ENCODE data around the gene TSPAN7. TPM values are rescaled to one million over a fixed set of nuclear protein-coding genes. Genes with fewer than 3 reads are reported as not detected.

TSPAN7 gene
- total RNA-seq, 1 experiment from 2014 or later, result 3.5 TPM

GRCh38 chrX:38651625-38652601, 90.6 kb downstream of the TSPAN7 start:
- no peaks in the 10 kb centered on the region for H3K23me2 ChIP-seq (ENCODE audit: insufficient read length, low read depth, low read length, poor library complexity, severe bottlenecking)
- Mint-ChIP-seq H3K4me3 (no peak overlapping the region), H3K27me3 (ENCODE audit: low read depth) (no peaks in the 10 kb centered on the region; the same call in 1 of the 2 replicates), H3K36me3 (ENCODE audit: insufficient read depth in 1 of 3, low read depth in 3 of 3) (no peaks in the 10 kb centered on the region), H3K27ac (no peak overlapping the region), H3K9me3 (peaks cover 49 to 50% of the 10 kb centered on the region in 2 experiments), H3K4me1 (peaks cover 0 to 4% of the 10 kb centered on the region in 2 experiments; a peak in 1 of 4 replicates)
- no peak for DNase-seq
- H2BK20ac ChIP-seq (ENCODE audit: low read depth, low read length, poor library complexity, severe bottlenecking), result no peak overlapping the region
- no peak overlapping the region for H3K4me2 ChIP-seq (ENCODE audit: insufficient read depth, insufficient read length, low read length)
- no peak overlapping the region for H4K5ac ChIP-seq (ENCODE audit: insufficient read length, low read depth, low read length)
- H2BK5ac ChIP-seq (ENCODE audit: insufficient read length, low read length), result no peak overlapping the region
- H3K23ac ChIP-seq (ENCODE audit: insufficient read length, low read depth, low read length), result no peak overlapping the region
- no peak overlapping the region for H2AFZ ChIP-seq (ENCODE audit: low read length)
- no peaks in the 10 kb centered on the region for H3K4me1 ChIP-seq (ENCODE audit: insufficient read depth, low read length)
- H2BK15ac ChIP-seq (ENCODE audit: low read depth, low read length), result no peak overlapping the region
- no peak overlapping the region for H3K27ac ChIP-seq (ENCODE audit: insufficient read length, low read depth, low read length)
- WGBS (ENCODE audit: extremely low coverage, insufficient read length, low lambda C conversion rate), result no CpG with 5 or more reads among the region's 2 CpGs
- H3K18ac ChIP-seq (ENCODE audit: insufficient read length, low read depth, low read length), result no peak overlapping the region
- H3K9ac ChIP-seq (ENCODE audit: extremely low read depth, insufficient read length, low read length), result no peak overlapping the region
- H4K20me1 ChIP-seq (ENCODE audit: control insufficient read depth, insufficient read depth, insufficient read length), result no peaks in the 10 kb centered on the region
- no peak overlapping the region for H2BK120ac ChIP-seq (ENCODE audit: low read depth, low read length, poor library complexity, severe bottlenecking)
- H3K56ac ChIP-seq (ENCODE audit: insufficient read length, low read depth, low read length), result no peak overlapping the region
- H3K79me2 ChIP-seq (ENCODE audit: insufficient read depth, low read length), result no peaks in the 10 kb centered on the region
- H3K79me1 ChIP-seq (ENCODE audit: insufficient read depth, low read depth, low read length, poor library complexity, severe bottlenecking), result no peaks in the 10 kb centered on the region
- H3K14ac ChIP-seq (ENCODE audit: insufficient read depth, low read length), result no peak overlapping the region
- H2BK12ac ChIP-seq (ENCODE audit: insufficient read length, low read depth, low read length), result no peak overlapping the region
- H3K4ac ChIP-seq (ENCODE audit: low read depth, low read length), result no peak overlapping the region
- no peak overlapping the region for H4K91ac ChIP-seq (ENCODE audit: insufficient read length, low read depth, low read length)
- H4K8ac ChIP-seq (replicated peaks; ENCODE audit: insufficient read length, low read depth, low read length), result no peak overlapping the region
- TF ChIP-seq CTCF (conservative IDR thresholded peaks at IDR 0.05), result no peak
- no peaks in the 10 kb centered on the region for H3K9me3 ChIP-seq (ENCODE audit: control insufficient read depth, low read depth, low read length)
- H2AK5ac ChIP-seq (ENCODE audit: insufficient read length, low read length), result no peak overlapping the region
- H3K27me3 ChIP-seq (ENCODE audit: insufficient read depth, low read length), result no peaks in the 10 kb centered on the region
- H3T11ph ChIP-seq (ENCODE audit: low read length), result no peak overlapping the region

Measured in H9 (cell line).